ENCODE measurements around the gene DNTT.

Gene DNTT

GRCh38 chr10:96287392-96288105 is 16.7 kb upstream of the DNTT start:
- Mint-ChIP-seq H3K27me3 (ENCODE audit: low read depth) (peaks cover 4% of the 10 kb centered on the region), H3K9me3 (no peaks in the 10 kb centered on the region)

DNA sequence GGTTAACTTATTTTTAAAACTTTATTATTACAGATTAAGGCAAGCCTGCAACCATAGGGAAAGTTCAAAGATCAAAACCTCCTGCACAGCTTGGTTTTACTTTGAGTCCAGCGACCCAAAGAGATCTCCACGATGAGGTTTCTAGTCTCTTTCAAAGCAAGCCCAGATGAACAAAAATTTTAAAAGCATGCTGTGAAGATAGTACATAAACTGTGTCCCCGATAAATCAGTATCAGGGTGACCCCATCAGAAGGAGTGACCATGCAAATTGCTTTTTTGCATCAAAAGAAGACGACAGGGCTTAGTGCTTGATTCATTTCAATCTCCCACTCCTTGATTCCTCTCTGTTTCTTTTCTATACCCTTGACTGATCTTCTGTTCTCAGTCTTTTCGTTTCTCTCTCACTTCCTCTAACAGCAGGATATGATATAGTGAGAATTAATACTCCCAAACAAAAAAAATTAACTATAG is 16.0 kb upstream of the DNTT start:
- no peaks in the 10 kb centered on the region for H3K36me3 Mint-ChIP-seq (ENCODE audit: low read depth)
- H3K9me3 Mint-ChIP-seq = no peaks in the 10 kb centered on the region
- peak overlapping the region in 1 of 3 experiments; percentile 40 for H3K4me3 Mint-ChIP-seq
- H3K27ac Mint-ChIP-seq = peak overlapping the region; percentile 91 to 99 (median 94)
- peaks cover 4% of the 10 kb centered on the region for H3K27me3 Mint-ChIP-seq (ENCODE audit: low read depth)
- TF ChIP-seq, protein P1, sequence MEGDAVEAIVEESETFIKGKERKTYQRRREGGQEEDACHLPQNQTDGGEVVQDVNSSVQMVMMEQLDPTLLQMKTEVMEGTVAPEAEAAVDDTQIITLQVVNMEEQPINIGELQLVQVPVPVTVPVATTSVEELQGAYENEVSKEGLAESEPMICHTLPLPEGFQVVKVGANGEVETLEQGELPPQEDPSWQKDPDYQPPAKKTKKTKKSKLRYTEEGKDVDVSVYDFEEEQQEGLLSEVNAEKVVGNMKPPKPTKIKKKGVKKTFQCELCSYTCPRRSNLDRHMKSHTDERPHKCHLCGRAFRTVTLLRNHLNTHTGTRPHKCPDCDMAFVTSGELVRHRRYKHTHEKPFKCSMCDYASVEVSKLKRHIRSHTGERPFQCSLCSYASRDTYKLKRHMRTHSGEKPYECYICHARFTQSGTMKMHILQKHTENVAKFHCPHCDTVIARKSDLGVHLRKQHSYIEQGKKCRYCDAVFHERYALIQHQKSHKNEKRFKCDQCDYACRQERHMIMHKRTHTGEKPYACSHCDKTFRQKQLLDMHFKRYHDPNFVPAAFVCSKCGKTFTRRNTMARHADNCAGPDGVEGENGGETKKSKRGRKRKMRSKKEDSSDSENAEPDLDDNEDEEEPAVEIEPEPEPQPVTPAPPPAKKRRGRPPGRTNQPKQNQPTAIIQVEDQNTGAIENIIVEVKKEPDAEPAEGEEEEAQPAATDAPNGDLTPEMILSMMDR (IDR thresholded peaks at IDR 0.05; ENCODE audit: unreplicated experiment in 3 of 3) = no peak
- peaks cover 21% of the 10 kb centered on the region for H3K4me1 Mint-ChIP-seq

More at GRCh38 chr10:96287392-96288105, 16.7 kb upstream of the DNTT start:
- Mint-ChIP-seq H3K36me3 (ENCODE audit: low read depth) (no peaks in the 10 kb centered on the region), H3K4me3 (peak overlapping the region; percentile 5 to 21 (median 19)), H3K4me1 (peaks cover 21% of the 10 kb centered on the region), H3K27ac (peak overlapping the region; percentile 70 to 99 (median 91))
- TF ChIP-seq, protein P1 (IDR thresholded peaks at IDR 0.05; ENCODE audit: unreplicated experiment in 3 of 3) = no peak

DNA sequence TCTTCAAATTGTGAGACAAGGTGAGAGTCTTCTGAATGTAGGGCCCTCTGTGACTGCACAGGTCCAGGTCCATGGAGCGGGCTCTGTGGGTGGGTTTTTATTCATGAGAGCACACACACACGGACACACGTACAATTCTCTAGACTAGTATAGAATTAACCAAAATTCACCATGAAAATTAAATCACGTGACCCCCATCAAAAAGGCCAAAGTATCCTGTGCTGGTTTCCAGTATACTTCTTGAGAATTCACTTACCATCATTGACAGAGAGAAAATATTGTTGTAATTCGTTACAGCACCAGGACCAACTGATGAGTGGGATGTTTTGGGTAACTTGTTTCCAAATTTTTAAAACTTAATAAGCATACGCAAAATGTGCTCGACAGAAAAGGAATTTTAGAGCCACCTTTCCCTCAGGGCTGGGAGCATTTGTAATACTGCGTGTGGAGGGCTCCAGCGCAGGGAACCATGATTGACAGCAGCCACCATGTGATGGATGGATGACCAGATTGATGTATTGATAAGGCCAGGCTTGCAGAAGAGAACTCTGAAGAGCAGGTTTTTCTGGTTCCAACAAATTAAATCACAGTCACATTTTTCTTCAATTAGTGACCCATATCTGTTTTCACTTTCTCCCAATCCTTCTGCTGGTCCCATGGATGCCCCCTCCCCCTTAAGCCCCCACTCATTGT is 14.9 kb upstream of the DNTT start:
- TF ChIP-seq, protein P1 (IDR thresholded peaks at IDR 0.05; ENCODE audit: unreplicated experiment in 3 of 3) = no peak
- no peak overlapping the region for H3K4me3 Mint-ChIP-seq
- H3K9me3 Mint-ChIP-seq = no peaks in the 10 kb centered on the region
- peaks cover 4% of the 10 kb centered on the region for H3K27me3 Mint-ChIP-seq (ENCODE audit: low read depth)
- no peaks in the 10 kb centered on the region for H3K36me3 Mint-ChIP-seq (ENCODE audit: low read depth)
- peak overlapping the region; percentile 43 to 92 (median 58) for H3K27ac Mint-ChIP-seq
- H3K4me1 Mint-ChIP-seq = peaks cover 21% of the 10 kb centered on the region

- Mint-ChIP-seq H3K9me3 (no peaks in the 10 kb centered on the region), H3K27ac (peak overlapping the region; percentile 37 to 92 (median 43)), H3K4me3 (no peak overlapping the region), H3K36me3 (ENCODE audit: low read depth) (no peaks in the 10 kb centered on the region), H3K27me3 (ENCODE audit: low read depth) (peaks cover 7% of the 10 kb centered on the region), H3K4me1 (peaks cover 21% of the 10 kb centered on the region)
- TF ChIP-seq, protein P1 (IDR thresholded peaks at IDR 0.05; ENCODE audit: unreplicated experiment in 3 of 3) = no peak
These were observed 13.7 kb upstream of the DNTT start for GRCh38 chr10:96290368-96291133.

GRCh38 chr10:96292971-96293920 is 11.0 kb upstream of the DNTT start:
- H3K27me3 Mint-ChIP-seq (ENCODE audit: low read depth) = peaks cover 15% of the 10 kb centered on the region
- no peaks in the 10 kb centered on the region for H3K9me3 Mint-ChIP-seq
- no peak overlapping the region for H3K4me3 Mint-ChIP-seq
- TF ChIP-seq, protein P1 (IDR thresholded peaks at IDR 0.05; ENCODE audit: unreplicated experiment in 3 of 3) = peak; percentile 59 to 78 (median 68)
- peaks cover 9% of the 10 kb centered on the region for H3K4me1 Mint-ChIP-seq
- H3K27ac Mint-ChIP-seq = peak overlapping the region in 2 of 3 experiments; percentile 15 to 79
- no peaks in the 10 kb centered on the region for H3K36me3 Mint-ChIP-seq (ENCODE audit: low read depth)

Measured in nephron (organoid).